Activated naive CD4-positive, alpha-beta T cell treated with Interleukin-2 at 50 U/mL for 16 hours (primary cell): ENCODE measurements around the gene MTNR1A.
A peak's percentile ranks its signal among the peaks of the same experiment; 100 is the strongest.

Experiments
- DNase-seq: peaks from one replicate; pipeline ENCODE4 v3.0.0-alpha.2; 2020

MTNR1A gene

DNA sequence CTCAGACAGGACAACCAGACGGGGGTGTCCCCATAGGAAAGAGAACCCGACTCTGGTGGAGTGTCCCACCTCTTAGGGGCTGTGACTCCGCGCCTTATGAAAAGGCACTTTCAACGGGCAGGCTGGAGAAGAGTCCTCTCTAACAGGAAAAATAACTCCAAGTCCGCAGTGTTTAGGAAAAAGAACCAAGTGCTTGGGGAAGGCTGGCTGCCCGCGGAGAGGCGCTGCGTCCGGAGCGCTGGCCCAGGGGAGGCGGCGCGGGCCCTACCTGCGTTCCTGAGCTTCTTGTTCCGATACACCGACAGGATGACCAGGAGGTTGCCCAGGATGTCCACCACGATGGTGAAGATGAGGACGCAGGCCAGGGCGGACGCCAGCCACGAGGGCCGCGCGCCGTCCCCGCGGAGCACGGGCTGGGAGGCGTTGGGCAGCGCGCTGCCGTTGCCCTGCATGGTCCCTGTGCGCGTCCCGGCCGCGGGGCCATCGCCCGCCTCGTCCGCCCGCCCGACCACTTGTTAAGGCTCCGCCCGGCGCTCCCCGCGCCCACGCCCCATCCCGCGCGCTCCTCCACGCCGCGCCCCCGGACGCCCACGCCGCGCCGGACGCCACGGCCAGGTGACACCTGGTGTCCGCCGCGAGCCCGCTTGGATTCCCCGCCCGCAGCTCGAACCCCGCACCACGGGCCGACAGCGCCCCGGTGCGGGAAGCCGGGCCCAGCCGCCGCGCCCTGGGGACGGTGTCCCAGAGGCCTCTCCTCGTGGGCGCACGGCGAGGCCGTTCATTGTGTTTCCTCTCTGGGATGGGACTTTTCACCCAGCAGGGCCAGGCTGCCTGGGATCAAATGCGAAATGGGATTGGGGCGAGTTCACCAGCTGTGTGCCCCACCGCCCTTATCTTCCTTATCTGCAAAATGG lies at the start of gene MTNR1A:
MTNR1A (minus strand) TSS at position 654 of the 914 bp plus-strand sequence; CDS start at position 452, 202 bp downstream.
- no peak for DNase-seq

DNA sequence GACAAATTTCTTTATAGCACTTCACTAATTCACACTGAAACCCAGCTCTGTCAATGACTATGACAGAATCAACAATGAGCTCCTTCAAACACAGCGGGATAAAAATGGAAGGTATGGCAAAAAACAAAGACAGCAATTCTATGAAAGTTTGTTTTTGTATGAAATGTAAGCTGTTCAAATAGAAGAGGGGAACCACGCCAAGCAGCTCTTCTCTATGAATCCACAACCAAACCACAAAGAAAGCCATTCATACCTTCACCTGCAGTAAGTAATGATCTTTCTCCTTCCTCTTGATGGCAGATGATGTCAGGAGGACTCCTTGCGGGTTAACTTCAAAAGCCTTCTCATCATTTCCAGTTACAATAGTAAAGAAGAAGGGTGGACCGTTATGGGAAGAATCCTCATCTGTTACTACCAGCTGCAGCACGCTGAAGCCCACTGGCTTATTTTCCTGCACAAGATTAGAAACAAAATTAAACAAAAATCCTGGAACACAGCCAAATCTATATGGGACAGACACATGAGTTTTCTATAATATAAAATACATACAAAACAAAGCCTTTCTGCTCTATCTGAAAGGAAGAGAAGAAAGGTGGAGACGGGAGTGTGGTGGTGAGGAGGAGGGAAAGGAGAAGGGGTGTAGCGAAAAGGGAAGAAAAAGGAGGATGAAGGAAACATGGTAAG lies 48.9 kb upstream of the MTNR1A start:
- DNase-seq: no peak

DNA sequence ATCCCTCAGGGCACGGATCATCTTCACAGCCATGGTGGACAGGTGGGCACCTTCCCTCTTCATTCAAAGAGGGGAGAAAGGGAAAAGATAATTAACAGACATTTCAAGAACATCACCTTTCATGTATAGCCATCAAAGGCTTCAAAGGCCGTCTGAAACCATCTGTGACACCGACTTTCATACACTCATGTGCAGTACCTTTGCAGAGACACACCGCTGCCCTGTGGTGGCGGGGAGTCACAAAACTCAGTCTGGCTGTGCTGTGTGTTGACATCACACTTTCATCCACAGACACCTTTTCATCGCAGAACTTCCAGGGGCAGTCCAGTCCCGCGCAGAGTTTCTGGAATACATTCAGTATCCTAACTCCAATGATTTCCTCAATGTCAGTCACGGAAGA lies 47.6 kb upstream of the MTNR1A start:
- no peak for DNase-seq

DNA sequence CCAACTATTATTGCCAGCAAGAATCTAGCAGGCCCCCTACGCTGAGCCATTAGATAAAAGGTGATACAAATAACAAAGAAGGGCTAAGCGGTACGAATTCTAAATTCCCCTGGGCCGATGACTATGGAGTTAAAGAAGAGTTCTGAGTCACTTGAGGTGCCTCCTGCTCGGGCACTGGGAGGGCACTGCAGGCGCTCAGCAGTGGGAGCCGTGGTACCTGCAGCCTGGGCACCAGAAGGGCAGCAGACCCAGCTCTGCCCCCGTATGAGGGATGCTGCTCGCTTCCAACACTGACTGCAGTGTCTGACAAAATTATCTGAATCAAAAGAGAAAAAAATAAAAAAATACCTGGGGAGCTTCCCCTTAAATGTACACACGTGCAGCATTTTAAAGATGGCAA lies 44.1 kb upstream of the MTNR1A start:
- DNase-seq: no peak

DNA sequence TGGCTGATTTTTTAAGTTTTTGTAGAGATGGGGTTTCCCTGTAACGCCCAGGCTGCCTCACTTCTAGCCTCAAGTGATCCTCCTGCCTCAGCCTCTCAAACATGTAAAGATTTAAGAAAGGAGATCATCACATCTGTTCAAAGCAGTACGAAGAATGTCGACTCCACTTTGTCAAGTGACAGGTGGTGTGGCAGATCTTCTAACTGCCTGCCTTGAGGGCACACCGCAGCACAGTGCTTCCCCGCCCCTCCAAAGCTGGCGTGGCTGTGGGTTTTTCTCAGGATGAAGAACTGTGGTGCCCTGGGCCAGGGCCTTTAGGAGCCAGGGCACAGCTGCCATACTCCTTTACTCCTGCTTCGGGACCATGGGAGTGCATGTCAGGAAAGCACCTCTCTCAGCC lies 43.3 kb upstream of the MTNR1A start:
- DNase-seq: no peak

DNA sequence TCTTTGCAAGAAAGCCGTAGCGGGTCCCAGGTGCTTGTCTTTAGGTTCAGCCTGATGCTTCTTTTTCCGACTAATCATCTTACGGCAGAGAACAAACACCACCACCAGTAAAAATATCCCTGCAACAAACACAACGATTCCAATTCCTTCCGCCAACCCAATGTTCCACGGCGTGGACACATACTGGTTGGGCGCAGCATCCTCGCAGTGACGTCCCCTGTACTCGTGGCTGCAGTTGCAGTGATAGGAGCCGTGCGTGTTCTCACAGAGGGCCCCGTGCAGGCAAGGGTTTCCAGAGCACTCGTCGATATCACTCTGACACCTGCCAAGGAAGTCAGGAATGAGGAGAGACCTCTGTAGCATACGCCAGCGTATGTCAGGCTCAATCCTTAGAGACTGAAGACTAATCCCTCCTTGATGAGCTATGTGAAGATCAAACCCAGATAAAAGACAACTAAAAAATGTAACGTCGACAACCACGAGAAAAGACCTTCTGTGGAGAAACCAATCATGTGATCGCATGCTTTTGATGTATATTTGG lies 41.6 kb upstream of the MTNR1A start:
- DNase-seq: no peak

DNA sequence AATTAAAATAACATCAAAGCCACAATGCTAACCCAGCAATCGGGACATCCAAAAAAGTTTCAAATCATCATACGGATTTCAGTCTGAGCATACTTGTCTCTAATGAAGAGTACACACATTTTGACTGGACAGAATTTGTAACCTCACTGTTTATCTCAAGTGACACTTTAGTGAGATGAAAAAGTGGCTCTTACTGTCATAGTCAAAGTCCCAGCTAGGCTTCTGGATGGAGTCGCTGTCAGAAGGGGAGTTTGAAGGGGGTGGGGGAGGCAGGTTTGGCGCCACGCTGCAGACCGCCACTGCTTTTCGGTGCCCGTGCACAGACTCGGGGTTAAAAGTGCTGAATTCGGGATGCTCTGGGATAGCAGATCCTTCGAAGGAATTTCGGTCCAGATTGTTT lies 41.0 kb upstream of the MTNR1A start:
- no peak for DNase-seq

DNA sequence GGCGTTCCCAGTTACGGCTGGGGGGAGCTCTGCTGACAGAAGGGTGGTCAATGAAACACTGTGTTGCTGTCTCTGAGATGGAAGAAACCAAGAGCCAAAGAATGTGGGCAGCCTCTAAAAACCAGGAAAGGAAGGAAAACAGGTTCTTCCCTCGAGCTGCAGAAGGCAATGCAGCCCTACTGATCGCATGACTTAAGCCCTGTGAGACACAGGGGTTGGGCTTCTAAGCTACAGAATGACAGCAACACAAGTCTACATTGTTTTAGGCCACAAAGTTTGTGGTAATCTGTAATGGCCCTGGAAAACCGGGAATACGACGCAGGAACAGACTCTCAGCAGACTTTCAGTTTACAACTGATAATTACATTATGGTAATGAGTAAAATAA lies 38.2 kb upstream of the MTNR1A start:
- DNase-seq: no peak

DNA sequence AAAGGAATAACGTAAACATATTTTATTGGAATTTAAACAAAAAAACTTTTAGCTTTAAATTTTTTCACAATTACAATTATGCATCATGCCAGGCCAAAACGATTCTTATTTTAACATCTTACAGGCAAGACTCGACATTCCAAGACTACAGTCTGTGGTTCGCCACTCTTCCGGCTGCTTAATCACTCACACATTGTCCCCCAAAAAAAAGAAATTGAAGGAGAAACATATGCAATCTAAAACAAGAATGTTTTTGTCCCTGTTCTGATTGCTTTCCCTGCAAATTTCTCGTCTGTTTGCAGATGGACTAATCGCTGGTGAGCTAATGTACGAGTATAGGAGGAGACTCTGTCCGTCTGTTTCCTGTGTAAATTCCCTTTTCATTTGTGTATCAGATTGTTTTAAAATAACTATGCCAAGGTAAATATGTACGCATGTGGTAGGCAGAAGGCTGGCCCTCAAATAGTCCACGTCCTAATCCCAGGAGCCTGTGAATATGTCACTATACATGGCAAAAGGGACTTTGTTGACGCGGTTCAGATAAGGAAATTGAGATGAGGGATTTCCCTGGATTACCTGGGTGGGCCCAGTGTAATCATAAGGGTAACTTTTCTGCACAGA lies 37.7 kb upstream of the MTNR1A start:
- no peak for DNase-seq

DNA sequence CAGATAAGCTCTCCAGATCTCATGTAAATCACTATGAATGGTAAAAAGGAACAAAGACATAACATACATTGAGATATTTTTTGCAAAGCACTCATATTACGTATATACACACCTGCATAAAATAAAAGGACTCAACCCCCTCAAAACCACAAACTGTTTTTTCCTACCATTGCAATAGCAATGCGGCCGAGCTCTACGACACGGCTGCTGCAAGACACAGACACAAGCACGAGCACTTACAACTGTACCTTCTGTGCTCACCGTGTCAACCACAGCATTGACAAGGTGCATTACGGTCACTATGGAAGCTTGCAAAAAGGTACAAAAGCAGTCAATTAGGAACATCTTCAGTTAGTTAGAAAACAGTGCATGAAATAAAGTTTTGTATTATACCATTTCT lies 37.1 kb upstream of the MTNR1A start:
- no peak for DNase-seq

DNA sequence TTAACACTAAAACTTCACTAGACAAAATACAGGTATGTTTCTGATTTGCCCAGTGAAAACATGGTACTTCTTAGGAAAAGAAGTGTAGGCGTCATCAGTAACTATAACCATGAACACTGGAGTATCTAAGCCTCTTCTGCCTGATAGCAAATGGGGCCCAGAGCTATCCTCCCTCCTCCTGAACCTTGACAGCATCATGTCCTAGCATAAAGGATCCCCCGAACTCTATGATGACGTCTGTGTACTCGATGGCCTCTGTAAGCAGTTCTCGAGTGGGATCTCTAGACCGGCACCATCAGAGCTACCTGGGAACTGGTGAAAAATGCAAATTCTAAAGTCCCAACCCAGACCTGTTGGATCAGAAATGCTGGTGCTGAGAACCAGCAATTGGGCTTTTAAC lies 36.3 kb upstream of the MTNR1A start:
- no peak for DNase-seq

DNA sequence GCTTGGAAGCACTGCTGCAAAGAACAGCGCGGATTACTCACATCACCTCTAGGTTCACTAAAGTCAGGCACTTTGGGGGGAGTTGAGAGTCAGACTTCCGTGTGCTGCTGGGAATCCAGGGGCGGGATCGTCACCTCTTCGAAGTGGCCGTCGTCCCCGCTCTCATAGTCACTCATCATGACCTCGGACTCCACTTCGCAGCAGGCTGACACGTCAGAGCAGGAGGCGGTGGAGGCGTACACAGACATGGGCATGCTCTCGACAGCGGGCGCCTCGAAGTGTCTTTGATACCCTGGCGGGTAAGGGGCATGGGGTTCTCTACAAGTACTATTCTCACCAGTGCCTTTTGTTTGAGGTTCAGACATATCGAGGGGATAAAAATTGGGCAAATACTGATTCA lies 33.1 kb upstream of the MTNR1A start:
- no peak for DNase-seq

DNA sequence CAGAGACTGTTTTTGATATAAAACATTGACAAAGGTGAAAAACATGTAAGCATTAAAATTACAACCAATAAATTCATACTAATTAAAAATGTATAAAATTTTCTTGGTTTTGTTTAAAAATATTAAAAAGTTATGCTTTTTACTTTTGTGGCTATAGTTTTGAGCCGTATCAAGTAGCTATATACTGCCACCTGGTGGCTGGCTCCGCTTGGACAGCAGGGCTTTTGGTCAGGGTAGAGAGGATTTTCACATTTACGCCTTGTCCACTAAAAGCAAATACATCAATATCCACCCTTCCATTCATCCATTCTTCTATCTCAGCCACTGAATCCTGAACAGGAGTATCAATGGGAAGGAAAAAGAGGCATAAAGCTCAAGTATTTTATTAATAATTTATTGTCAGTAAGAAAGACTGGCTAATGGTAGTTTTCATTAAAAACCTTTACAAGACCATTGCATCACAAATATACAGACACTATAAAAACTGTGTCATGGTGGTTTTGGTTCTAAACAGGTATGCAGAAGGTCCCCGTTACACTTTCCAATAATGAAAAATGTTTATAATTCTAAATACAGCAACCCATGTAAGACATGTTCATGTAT lies 32.1 kb upstream of the MTNR1A start:
- DNase-seq: peak; percentile 56

DNA sequence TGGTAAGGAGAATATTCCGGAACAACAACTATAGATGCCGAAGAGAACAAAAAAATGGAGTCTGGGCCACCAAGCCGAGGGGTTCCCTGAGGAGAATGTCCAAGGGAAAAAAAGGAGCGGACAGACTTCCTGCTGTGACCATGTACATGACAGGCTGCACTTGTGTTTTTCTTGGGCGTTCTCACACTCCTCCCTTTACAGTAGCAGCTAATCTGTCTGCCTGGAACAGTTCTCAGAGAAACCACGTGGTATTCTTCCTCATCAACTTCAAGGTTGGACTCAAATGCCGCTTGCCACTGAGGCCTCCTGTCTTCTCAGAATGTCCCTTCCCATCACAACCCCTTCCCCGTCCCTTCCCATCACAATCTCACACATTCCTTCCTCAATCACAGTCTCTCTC lies 30.8 kb upstream of the MTNR1A start:
- DNase-seq: no peak

DNA sequence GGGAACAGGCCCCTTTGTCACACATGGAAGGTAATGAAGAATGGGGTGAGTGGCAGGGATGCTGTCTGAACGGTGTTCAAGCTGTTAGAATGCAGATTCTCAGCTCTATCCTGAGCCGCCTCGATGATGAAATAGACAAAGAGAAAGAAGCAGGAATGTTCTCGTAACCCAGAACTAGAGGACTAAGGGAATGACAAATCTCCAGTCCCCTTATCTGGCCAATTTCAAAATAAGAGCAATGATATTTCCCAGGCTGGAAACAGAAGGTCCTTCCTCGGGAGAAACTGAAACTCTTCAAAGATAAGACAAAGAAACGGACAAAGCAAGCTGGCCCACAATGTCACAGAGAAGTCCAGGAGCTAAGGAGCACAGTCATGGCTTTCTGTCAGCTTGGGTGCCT lies 29.5 kb upstream of the MTNR1A start:
- no peak for DNase-seq

DNA sequence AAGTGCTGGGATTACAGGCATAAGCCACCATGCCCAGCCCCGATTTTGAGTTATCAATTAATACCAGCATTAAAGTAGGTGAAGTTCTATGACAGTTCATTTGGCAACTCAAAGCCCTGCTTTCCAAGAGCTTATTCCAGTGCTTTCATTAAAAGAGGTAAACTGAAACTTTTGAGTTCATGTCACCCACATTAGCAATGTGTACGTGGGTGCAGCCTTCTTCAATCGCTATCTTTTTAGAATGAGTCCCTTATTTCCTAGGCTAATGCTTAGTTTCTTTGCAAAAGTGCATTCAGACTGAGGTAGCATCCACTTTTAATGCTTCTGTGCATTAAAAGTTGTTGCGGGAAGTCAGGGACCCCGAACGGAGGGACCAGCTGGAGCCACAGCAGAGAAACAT lies 26.1 kb upstream of the MTNR1A start:
- DNase-seq: no peak

DNA sequence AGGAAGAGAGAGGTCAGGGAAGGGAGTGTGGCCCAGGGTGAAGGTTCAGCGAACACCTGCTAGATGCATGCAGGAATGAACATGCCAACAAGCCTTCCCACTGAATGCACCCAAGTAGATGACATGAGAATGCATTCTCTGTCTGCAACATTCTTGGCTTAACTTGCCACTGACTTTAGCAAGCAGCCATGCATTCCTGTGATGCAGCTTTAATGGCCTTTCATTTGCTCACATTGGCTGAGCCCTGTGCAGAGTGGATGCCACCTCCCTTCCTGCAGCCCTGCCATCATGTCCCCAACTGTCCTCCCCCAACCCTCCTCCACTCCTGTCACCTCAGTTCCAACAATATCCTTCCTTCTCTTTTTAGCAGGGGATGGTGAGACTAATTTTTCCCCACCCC lies 25.3 kb upstream of the MTNR1A start:
- DNase-seq: no peak

DNA sequence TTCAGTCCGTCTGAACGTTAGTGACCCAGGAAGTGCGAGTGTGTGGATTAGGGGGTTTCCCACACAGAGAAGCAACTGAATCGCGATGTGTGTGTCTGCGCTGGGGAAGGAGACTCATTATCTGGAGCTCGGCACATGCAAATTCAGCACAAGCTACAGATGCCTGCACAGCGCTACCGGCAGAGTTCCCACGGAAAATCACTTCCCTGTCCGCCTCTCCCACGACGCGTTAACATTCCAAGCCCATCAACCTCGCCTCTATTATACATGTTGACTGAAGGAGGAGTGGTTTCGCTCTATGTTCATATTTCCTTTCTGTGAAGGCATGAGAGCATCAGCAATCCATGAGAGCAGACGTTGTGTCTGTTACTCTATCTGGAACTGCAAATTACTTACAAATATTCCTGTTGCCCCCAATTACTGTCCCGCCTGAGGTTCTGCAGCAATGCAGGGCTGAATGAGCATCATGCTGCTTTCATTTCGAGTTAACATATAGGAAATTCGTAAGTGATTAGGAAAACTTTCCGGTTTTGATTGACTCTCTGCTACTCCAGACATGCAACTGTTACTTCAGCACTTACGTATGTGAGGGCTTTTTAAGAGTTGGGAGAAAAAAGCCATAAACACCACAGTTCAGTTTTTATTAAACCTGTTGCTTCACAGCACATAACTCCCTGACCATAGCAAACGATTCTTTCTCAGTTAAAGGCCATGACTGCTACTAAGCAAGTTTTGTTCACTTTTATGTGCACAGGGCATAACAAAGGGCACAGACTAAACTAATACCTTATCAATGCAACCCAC lies 15.0 kb upstream of the MTNR1A start:
- no peak for DNase-seq

DNA sequence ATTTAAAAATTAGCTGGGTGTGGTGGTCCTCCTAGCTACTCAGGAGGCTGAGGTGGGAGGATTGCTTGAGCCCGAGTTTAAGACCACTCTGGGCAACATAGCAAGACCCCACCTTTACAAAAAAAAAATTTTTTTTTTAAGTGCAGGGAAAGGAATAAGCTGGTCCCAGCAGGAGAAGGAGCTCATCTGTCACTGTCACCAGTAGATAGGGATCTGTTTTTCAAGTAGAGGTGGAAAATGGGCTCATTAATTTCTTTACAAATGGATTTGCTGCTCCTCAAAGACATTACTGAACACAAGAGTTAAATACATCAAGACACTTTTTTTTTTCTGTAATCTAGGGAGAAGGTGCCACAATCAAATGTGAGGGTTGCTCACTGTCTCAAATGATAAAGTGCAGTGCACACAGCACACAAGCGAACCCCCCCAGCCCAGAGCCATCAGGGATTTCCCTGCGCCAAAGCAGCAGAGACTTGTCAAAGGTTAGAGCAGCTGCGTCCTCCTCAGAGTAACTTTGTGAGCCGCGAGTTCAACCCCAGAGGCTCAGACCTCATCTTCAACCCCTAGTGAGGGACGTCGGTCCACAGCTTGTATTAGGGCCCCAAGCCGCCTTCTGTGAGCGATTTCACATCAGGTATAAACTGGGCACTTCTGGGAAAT lies 14.3 kb upstream of the MTNR1A start:
- DNase-seq: no peak

DNA sequence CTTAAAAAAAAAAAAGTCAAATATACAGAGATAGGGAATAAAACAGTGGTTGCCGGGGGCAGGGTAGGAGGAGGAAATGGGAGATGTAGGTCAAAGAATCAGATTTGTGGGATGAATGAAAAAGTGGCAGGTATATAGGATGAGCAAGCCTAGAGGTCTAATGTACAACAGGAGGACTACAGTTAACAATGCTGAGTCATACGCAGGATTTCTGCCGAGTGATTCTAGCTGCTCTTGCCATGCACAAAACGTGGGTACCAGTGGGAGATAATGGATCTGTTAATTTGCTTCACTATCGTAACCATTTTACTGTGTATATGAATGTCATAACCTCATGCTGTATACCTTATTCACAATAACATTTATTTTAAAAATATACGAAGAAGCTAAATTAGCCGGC lies 10.7 kb upstream of the MTNR1A start:
- no peak for DNase-seq

DNA sequence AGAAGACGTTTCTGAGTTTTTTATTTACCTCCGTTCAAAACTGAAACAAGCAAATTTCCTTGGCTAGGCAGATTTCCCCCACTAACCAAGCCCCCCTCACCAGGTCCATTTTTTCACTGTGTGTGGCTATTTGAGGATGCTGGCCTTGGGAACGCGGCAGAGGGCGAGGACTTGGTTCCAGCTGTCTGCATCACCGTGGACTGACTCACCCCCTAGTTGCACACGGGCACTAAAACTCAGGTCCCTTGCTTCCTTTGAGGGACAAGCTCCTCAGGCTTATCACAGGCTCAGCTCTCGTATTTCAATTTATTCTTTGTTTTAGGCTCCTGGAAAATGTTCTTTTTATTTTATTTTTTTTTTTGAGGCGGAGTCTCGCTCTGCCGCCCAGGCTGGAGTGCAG lies 8.4 kb upstream of the MTNR1A start:
- DNase-seq: no peak

DNA sequence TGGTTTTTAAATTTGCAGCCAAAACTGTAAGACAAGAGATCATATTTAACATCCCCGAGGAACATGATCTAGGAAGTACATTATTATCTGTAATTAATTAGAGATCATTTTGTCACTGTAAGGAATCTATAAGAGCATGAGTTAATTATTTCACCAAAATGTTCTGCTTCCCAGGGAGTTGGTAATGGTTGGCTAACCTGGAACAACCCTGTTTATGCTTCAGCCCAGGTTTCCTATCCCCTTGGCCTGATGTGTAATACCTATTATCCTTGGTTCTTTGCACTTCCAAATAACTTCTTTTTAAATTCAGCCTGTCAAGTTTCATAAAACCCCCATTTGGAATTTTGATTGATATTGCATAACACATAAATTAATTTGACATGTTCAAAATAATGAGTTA lies 6.4 kb upstream of the MTNR1A start:
- no peak for DNase-seq
